KOPT-K1 (cell line): ENCODE results near the gene MAPK7.

Experiments
- H3K27ac ChIP-seq: fragments of 200-600 bp; sonication (generic); 2 replicates; pipeline ENCODE4 v1.5.1; 2016; ENCODE audit warnings: antibody characterized with exemption, mild to moderate bottlenecking, low read depth, low read length; ENCODE audit not compliant: poor library complexity, severe bottlenecking
- H3K36me3 ChIP-seq: fragments of 200-600 bp; sonication (generic); 2 replicates; pipeline ENCODE4 v1.5.1; 2017; ENCODE audit warnings: antibody characterized with exemption, mild to moderate bottlenecking, low read length, moderate library complexity; ENCODE audit not compliant: insufficient read depth
- H3K9me3 ChIP-seq: fragments of 200-600 bp; sonication (generic); 2 replicates; pipeline ENCODE4 v1.5.1; 2017; ENCODE audit warnings: antibody characterized with exemption, low read length, mild to moderate bottlenecking; ENCODE audit not compliant: insufficient read depth, poor library complexity, severe bottlenecking

MAPK7 gene

GRCh38 chr17:19377602-19378415 is 489 bp upstream of the MAPK7 start:
- no peaks in the 10 kb centered on the region for H3K9me3 ChIP-seq
- peak overlapping the region; percentile 73 for H3K27ac ChIP-seq
- peaks cover 35% of the 10 kb centered on the region for H3K36me3 ChIP-seq

- no peaks in the 10 kb centered on the region for H3K9me3 ChIP-seq
- no peak overlapping the region for H3K27ac ChIP-seq
- peaks cover 51% of the 10 kb centered on the region for H3K36me3 ChIP-seq
These were observed 1.2 kb downstream of the MAPK7 start for GRCh38 chr17:19379361-19380065.

GRCh38 chr17:19380481-19381301 is 2.4 kb downstream of the MAPK7 start:
- peaks cover 59% of the 10 kb centered on the region for H3K36me3 ChIP-seq
- no peaks in the 10 kb centered on the region for H3K9me3 ChIP-seq
- H3K27ac ChIP-seq, result no peak overlapping the region

- H3K36me3 ChIP-seq, result peaks cover 65% of the 10 kb centered on the region
- H3K27ac ChIP-seq, result no peak overlapping the region
These were observed 3.1 kb downstream of the MAPK7 start for GRCh38 chr17:19381361-19381740.

GRCh38 chr17:19381741-19382444 is 3.6 kb downstream of the MAPK7 start:
- Histone ChIP-seq H3K27ac (no peak overlapping the region), H3K36me3 (peaks cover 65% of the 10 kb centered on the region), H3K9me3 (no peaks in the 10 kb centered on the region)

More at GRCh38 chr17:19381361-19381740, 3.1 kb downstream of the MAPK7 start:
- no peaks in the 10 kb centered on the region for H3K9me3 ChIP-seq

- Histone ChIP-seq H3K36me3 (peaks cover 65% of the 10 kb centered on the region), H3K9me3 (no peaks in the 10 kb centered on the region), H3K27ac (no peak overlapping the region)
These were observed 4.5 kb downstream of the MAPK7 start for GRCh38 chr17:19382531-19383444.

- Histone ChIP-seq H3K36me3 (peaks cover 65% of the 10 kb centered on the region), H3K27ac (peak overlapping the region; percentile 94), H3K9me3 (no peaks in the 10 kb centered on the region)
These were observed 5.6 kb downstream of the MAPK7 start for GRCh38 chr17:19383681-19384470.

- Histone ChIP-seq H3K9me3 (no peaks in the 10 kb centered on the region), H3K27ac (peak overlapping the region; percentile 94), H3K36me3 (peaks cover 58% of the 10 kb centered on the region)
These were observed 6.6 kb downstream of the MAPK7 start for GRCh38 chr17:19384723-19385391.

- H3K36me3 ChIP-seq, result peaks cover 51% of the 10 kb centered on the region
- peak overlapping the region; percentile 94 for H3K27ac ChIP-seq
- no peaks in the 10 kb centered on the region for H3K9me3 ChIP-seq
These were observed 7.3 kb downstream of the MAPK7 start for GRCh38 chr17:19385521-19385983.

GRCh38 chr17:19386051-19386929 is 8.0 kb downstream of the MAPK7 start:
- H3K9me3 ChIP-seq, result no peaks in the 10 kb centered on the region
- H3K36me3 ChIP-seq, result peaks cover 44% of the 10 kb centered on the region
- H3K27ac ChIP-seq, result peak overlapping the region; percentile 94

GRCh38 chr17:19386974-19387920 is 8.9 kb downstream of the MAPK7 start, which contains the start of gene MFAP4:
Gene MFAP4, minus strand, starts transcription at chr17:19387190. Its CDS starts 35 bp downstream, at chr17:19387155.
- H3K36me3 ChIP-seq, result peaks cover 35% of the 10 kb centered on the region
- peak within 1 kb of the TSS; percentile 94 for H3K27ac ChIP-seq

More at GRCh38 chr17:19386974-19387920, 8.9 kb downstream of the MAPK7 start, which contains the start of gene MFAP4:
- H3K9me3 ChIP-seq, result no peaks in the 10 kb centered on the region
